ENCODE measurements around the gene COMT. TPM values are rescaled to one million over a fixed set of nuclear protein-coding genes. Genes with fewer than 3 reads are reported as not detected.

The COMT gene
- total RNA-seq, 1 experiment from 2014 or later, result 30.8 TPM

DNA sequence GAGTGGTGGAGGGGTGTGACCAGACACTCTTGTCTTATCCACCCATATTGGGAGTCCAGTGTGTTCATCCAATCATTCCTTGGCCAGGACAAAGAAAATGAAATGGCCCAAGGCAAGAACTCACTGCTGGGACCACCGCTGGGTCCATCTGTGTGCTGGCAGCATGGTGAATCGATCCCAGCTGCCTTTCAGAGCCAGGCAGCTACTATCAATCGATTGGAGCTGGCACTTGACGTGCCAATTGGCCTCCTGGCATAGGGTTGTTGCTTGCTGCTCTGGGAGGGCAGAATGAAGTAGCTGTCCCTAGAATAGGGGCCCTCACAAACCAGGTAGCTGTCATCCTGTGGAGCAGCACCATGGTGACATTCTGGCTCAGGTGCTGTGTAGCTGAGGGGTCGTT, 76.4 kb downstream of the COMT start (continued):
- TF ChIP-seq, protein P1, sequence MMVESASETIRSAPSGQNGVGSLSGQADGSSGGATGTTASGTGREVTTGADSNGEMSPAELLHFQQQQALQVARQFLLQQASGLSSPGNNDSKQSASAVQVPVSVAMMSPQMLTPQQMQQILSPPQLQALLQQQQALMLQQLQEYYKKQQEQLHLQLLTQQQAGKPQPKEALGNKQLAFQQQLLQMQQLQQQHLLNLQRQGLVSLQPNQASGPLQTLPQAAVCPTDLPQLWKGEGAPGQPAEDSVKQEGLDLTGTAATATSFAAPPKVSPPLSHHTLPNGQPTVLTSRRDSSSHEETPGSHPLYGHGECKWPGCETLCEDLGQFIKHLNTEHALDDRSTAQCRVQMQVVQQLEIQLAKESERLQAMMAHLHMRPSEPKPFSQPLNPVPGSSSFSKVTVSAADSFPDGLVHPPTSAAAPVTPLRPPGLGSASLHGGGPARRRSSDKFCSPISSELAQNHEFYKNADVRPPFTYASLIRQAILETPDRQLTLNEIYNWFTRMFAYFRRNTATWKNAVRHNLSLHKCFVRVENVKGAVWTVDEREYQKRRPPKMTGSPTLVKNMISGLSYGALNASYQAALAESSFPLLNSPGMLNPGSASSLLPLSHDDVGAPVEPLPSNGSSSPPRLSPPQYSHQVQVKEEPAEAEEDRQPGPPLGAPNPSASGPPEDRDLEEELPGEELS (CRISPR knock-in tag; IDR thresholded peaks at IDR 0.05), result no peak
- TF ChIP-seq NR2C2 (CRISPR knock-in tag; IDR thresholded peaks at IDR 0.05) (no peak), IRF2 (CRISPR knock-in tag; IDR thresholded peaks at IDR 0.05; ENCODE audit: borderline replicate concordance, low read depth) (no peak), NFATC4 (CRISPR knock-in tag; IDR thresholded peaks at IDR 0.05) (no peak), RELA (CRISPR knock-in tag; IDR thresholded peaks at IDR 0.05; ENCODE audit: borderline replicate concordance) (no peak)
- TF ChIP-seq, protein P2, sequence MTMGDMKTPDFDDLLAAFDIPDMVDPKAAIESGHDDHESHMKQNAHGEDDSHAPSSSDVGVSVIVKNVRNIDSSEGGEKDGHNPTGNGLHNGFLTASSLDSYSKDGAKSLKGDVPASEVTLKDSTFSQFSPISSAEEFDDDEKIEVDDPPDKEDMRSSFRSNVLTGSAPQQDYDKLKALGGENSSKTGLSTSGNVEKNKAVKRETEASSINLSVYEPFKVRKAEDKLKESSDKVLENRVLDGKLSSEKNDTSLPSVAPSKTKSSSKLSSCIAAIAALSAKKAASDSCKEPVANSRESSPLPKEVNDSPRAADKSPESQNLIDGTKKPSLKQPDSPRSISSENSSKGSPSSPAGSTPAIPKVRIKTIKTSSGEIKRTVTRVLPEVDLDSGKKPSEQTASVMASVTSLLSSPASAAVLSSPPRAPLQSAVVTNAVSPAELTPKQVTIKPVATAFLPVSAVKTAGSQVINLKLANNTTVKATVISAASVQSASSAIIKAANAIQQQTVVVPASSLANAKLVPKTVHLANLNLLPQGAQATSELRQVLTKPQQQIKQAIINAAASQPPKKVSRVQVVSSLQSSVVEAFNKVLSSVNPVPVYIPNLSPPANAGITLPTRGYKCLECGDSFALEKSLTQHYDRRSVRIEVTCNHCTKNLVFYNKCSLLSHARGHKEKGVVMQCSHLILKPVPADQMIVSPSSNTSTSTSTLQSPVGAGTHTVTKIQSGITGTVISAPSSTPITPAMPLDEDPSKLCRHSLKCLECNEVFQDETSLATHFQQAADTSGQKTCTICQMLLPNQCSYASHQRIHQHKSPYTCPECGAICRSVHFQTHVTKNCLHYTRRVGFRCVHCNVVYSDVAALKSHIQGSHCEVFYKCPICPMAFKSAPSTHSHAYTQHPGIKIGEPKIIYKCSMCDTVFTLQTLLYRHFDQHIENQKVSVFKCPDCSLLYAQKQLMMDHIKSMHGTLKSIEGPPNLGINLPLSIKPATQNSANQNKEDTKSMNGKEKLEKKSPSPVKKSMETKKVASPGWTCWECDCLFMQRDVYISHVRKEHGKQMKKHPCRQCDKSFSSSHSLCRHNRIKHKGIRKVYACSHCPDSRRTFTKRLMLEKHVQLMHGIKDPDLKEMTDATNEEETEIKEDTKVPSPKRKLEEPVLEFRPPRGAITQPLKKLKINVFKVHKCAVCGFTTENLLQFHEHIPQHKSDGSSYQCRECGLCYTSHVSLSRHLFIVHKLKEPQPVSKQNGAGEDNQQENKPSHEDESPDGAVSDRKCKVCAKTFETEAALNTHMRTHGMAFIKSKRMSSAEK (CRISPR knock-in tag; IDR thresholded peaks at IDR 0.05; ENCODE audit: borderline replicate concordance), result no peak
- TF ChIP-seq, protein P3, sequence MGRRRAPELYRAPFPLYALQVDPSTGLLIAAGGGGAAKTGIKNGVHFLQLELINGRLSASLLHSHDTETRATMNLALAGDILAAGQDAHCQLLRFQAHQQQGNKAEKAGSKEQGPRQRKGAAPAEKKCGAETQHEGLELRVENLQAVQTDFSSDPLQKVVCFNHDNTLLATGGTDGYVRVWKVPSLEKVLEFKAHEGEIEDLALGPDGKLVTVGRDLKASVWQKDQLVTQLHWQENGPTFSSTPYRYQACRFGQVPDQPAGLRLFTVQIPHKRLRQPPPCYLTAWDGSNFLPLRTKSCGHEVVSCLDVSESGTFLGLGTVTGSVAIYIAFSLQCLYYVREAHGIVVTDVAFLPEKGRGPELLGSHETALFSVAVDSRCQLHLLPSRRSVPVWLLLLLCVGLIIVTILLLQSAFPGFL (CRISPR knock-in tag; IDR thresholded peaks at IDR 0.05; ENCODE audit: borderline replicate concordance), result no peak
- TF ChIP-seq, protein P4, sequence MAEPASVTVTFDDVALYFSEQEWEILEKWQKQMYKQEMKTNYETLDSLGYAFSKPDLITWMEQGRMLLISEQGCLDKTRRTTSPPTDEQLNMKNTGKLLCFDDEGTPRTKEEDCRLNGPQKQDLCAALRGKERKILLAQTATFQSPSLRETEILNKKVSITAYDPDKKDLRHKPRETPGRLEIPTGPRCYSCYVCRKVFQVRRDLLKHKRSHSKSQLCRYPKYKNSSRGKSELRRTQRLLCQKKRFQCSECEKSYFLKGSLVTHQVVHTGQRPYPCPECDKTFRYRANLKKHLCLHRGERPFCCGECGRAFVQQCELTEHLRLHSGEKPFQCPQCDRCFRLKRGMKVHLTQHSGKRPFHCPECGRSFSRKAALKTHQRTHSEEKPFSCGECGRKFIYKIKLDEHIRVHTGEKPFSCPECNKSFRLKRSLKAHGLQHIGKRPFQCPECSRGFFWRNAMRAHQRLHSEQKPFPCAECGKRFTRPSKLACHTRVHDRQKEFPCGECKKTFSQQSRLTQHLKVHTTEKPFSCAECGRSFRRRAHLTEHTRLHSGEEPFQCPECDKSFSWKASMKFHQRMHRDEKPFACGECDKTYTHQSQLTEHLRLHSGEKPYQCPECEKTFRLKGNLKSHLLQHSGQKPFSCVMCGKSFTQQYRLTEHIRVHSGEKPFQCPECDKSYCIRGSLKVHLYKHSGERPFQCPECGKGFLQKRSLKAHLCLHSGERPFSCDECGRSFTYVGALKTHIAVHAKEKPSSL (CRISPR knock-in tag; conservative IDR thresholded peaks at IDR 0.05), result no peak

Small RNA genes within 50 kb of the gene (microRNA-seq; reads per million reads assigned to microRNA genes)
- not detected for gene MIR4761 (ENCODE audit: borderline number of aligned reads)

Other genes with a start within 250 kb of the COMT start
- 12.6 to 22.4 TPM (median 15.2 TPM) in 3 replicates for gene SEPTIN5, start 227.3 kb upstream of the COMT start, total RNA-seq (2021)
- 1.4 to 4.3 TPM (median 3.3 TPM) in 3 replicates for gene GP1BB, start 218.2 kb upstream of the COMT start, total RNA-seq (2021)
- 7.9 to 12.8 TPM (median 9.3 TPM) in 3 replicates for gene TBX1, start 181.0 kb upstream of the COMT start, total RNA-seq (2021)
- 18.0 to 21.7 TPM (median 19.4 TPM) in 3 replicates for gene GNB1L, start 86.9 kb upstream of the COMT start, total RNA-seq (2021)
- 19.2 to 21.5 TPM (median 20.6 TPM) in 3 replicates for gene RTL10, start 86.9 kb upstream of the COMT start, total RNA-seq (2021)
- 15.9 to 18.8 TPM (median 18.8 TPM) in 3 replicates for gene TXNRD2, start within 50 bp of the COMT start, total RNA-seq (2021)
- gene ARVCF, start 75.1 kb downstream of the COMT start, total RNA-seq (2021), result 58.3 to 65.4 TPM (median 61.3 TPM) in 3 replicates
- gene TANGO2, start 79.3 kb downstream of the COMT start, total RNA-seq (2021), result 13.2 to 16.8 TPM (median 14.8 TPM) in 3 replicates
- 39.5 to 55.0 TPM (median 41.2 TPM) in 3 replicates for gene DGCR8, start 138.5 kb downstream of the COMT start, total RNA-seq (2021)
- 379 to 443 TPM (median 400 TPM) in 3 replicates for gene RANBP1, start 174.3 kb downstream of the COMT start, total RNA-seq (2021)
- gene TRMT2A, start 175.5 kb downstream of the COMT start, total RNA-seq (2021), result 52.0 to 68.6 TPM (median 53.7 TPM) in 3 replicates
- 72.3 to 79.7 TPM (median 77.6 TPM) in 3 replicates for gene ZDHHC8, start 190.0 kb downstream of the COMT start, total RNA-seq (2021)
- not detected in 3 replicates for gene CCDC188, start 209.3 kb downstream of the COMT start, total RNA-seq (2021)

Data from WTC11 (cell line).